Measurements from ENCODE around the gene CRB3. TPM values are rescaled to one million over a fixed set of nuclear protein-coding genes. Genes with fewer than 3 reads are reported as not detected.
A peak's percentile ranks its signal among the peaks of the same experiment; 100 is the strongest.

The CRB3 gene
- polyA plus RNA-seq, 2 of the 4 experiments (the other 2 are of a cell fraction): 1.9 to 5.7 TPM

DNA sequence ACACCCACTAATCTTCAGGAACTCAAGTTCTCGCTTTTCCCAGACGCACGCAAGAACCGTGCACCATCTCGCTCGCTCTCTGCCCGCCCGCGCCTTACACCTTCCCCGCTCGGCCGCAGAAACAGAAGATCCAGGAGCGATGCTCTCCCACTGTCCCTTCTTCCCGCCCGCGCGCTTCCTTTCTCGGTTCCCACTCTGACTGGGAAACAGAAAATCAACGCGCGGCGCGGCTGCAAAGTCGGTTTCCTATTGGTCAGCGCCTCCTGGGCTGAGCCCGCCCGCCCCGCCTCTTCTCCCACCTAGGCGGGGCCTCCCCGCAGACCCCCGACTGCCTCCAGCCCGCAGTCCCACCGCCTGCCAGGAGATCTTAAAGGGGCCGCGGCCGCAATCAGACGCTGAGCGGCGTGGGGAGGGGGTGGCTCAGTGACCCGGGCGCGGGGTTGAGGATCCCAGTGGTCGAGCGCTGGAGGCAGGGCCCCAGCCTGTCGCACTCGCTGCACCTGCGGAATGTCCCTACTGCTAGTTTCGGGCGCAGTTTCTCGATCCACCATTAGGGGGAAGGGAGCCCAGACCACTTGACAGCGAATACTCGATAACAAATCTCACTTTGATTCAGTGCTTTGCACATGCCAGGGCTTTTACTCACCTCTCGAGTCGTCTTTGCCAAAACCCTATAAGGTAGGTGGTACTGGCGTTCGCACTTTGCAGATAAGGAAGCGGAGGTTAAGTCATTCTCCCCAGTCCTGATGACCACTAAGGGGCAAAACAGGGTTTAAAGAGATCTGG lies 3.8 kb upstream of the CRB3 start (continued):
- TF ChIP-seq TFCP2L1 (CRISPR knock-in tag; IDR thresholded peaks at IDR 0.05) (no peak), GATA3 (IDR thresholded peaks at IDR 0.05; ENCODE audit: borderline replicate concordance) (no peak)
- TF ChIP-seq, protein P1, sequence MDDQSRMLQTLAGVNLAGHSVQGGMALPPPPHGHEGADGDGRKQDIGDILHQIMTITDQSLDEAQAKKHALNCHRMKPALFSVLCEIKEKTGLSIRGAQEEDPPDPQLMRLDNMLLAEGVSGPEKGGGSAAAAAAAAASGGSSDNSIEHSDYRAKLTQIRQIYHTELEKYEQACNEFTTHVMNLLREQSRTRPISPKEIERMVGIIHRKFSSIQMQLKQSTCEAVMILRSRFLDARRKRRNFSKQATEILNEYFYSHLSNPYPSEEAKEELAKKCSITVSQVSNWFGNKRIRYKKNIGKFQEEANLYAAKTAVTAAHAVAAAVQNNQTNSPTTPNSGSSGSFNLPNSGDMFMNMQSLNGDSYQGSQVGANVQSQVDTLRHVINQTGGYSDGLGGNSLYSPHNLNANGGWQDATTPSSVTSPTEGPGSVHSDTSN (IDR thresholded peaks at IDR 0.05): no peak

DNA sequence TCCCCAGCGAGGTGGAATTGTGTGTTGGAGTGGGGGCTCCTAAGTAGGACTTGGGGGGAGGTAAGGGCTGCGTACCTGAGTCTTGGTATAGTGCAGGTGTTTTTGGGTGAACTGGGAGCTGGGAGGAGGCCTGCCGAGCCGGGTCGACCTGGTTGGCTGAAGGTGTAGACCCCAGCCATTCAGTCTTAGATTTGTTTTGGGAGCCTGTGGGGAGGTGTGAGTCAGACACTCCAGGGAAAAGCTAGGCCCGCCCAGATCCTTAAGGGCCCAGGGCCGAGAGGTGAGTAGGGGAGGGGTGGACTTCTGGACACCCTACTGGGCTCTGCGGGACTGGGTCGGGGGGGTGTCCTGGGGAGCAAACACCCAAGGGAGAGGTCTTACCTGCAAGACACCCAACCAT lies 935 bp downstream of the CRB3 start:
- FAIRE-seq (no peak), ATAC-seq (no peak), DNase-seq (ENCODE audit: low read depth in 1 of 2, low spot score in 1 of 2) (no peak)
- Histone ChIP-seq H3K4me2 (peak overlapping the region; percentile 86), H3K4me1 (peaks cover 10% of the 10 kb centered on the region), H3K4me3 (peak overlapping the region; percentile 52), H3K9me3 (no peaks in the 10 kb centered on the region), H3K27ac (peak overlapping the region; percentile 73 to 82; a peak in 4 of 6 replicates)
- CTCF ChIA-PET: interaction anchor here (1.0 kb wide), 1 partner anchor 29 kb away, joined by 3 read pairs; no protein-coding TSS in a partner anchor
- POLR2A ChIA-PET: no interaction called here
- WGBS (ENCODE audit: missing lambda C conversion rate): 58% methylated on average over 8 of the region's 9 CpGs
- TF ChIP-seq ZSCAN20 (CRISPR knock-in tag; IDR thresholded peaks at IDR 0.05) (no peak), HOXA7 (CRISPR knock-in tag; IDR thresholded peaks at IDR 0.05) (no peak), RNF2 (IDR thresholded peaks at IDR 0.05; ENCODE audit: borderline replicate concordance, low read depth) (no peak), TP53 (CRISPR knock-in tag; IDR thresholded peaks at IDR 0.05) (no peak), HDAC2 (IDR thresholded peaks at IDR 0.05) (no peak), EHF (CRISPR knock-in tag; IDR thresholded peaks at IDR 0.05) (no peak), CBX8 (IDR thresholded peaks at IDR 0.05) (no peak), FOSB (CRISPR knock-in tag; IDR thresholded peaks at IDR 0.05) (no peak), CBX2 (IDR thresholded peaks at IDR 0.05; ENCODE audit: borderline replicate concordance, low read depth) (no peak), CEBPB (IDR thresholded peaks at IDR 0.05) (no peak), TFCP2L1 (CRISPR knock-in tag; IDR thresholded peaks at IDR 0.05) (no peak), HEYL (CRISPR knock-in tag; IDR thresholded peaks at IDR 0.05) (no peak)
- TF ChIP-seq, protein P2, sequence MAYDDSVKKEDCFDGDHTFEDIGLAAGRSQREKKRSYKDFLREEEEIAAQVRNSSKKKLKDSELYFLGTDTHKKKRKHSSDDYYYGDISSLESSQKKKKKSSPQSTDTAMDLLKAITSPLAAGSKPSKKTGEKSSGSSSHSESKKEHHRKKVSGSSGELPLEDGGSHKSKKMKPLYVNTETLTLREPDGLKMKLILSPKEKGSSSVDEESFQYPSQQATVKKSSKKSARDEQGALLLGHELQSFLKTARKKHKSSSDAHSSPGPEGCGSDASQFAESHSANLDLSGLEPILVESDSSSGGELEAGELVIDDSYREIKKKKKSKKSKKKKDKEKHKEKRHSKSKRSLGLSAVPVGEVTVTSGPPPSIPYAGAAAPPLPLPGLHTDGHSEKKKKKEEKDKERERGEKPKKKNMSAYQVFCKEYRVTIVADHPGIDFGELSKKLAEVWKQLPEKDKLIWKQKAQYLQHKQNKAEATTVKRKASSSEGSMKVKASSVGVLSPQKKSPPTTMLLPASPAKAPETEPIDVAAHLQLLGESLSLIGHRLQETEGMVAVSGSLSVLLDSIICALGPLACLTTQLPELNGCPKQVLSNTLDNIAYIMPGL (CRISPR knock-in tag; IDR thresholded peaks at IDR 0.05; ENCODE audit: borderline replicate concordance): no peak
- TF ChIP-seq, protein P3, sequence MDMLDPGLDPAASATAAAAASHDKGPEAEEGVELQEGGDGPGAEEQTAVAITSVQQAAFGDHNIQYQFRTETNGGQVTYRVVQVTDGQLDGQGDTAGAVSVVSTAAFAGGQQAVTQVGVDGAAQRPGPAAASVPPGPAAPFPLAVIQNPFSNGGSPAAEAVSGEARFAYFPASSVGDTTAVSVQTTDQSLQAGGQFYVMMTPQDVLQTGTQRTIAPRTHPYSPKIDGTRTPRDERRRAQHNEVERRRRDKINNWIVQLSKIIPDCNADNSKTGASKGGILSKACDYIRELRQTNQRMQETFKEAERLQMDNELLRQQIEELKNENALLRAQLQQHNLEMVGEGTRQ (IDR thresholded peaks at IDR 0.05): no peak

DNA sequence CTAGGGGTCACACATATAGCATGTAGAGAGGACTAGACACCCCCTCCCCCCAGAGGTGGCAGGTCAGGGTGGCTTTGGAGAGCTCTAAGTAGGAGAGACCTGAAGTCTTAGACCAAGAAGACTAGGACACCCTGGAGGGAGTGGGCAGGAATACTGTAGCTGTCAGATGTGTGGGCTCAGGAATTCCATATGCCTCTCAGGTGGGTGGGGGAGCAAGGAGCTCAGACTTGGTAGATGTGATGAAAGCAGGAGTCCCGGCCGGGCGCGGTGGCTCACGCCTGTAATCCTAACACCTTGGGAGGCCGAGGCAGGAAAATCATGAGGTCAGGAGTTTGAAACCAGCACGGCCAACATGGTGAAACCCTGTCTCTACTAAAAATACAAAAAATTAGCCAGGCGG lies 1.6 kb downstream of the CRB3 start:
- Histone ChIP-seq H3K27ac (no peak overlapping the region), H3K9me3 (no peaks in the 10 kb centered on the region), H3K4me3 (no peak overlapping the region), H3K4me2 (no peak overlapping the region), H3K4me1 (peaks cover 10% of the 10 kb centered on the region)
- ChIA-PET POLR2A (no interaction called here), CTCF (interaction anchor here (0.8 to 1.0 kb wide), 2 partner anchors 16 to 29 kb away, joined by 3 read pairs; partner anchors contain the start of gene DENND1C)
- 96% methylated on average over 8 of the region's 8 CpGs for WGBS (ENCODE audit: missing lambda C conversion rate)
- no peak for FAIRE-seq
- ATAC-seq: no peak
- DNase-seq (ENCODE audit: low read depth in 1 of 2, low spot score in 1 of 2): no peak
- TF ChIP-seq NFE2L2 (conservative IDR thresholded peaks at IDR 0.05; ENCODE audit: low read length): no peak
- TF ChIP-seq MAFK (IDR thresholded peaks at IDR 0.05; ENCODE audit: partially characterized antibody): no peak
- TF ChIP-seq, protein P4, sequence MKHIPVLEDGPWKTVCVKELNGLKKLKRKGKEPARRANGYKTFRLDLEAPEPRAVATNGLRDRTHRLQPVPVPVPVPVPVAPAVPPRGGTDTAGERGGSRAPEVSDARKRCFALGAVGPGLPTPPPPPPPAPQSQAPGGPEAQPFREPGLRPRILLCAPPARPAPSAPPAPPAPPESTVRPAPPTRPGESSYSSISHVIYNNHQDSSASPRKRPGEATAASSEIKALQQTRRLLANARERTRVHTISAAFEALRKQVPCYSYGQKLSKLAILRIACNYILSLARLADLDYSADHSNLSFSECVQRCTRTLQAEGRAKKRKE (CRISPR knock-in tag; IDR thresholded peaks at IDR 0.05; ENCODE audit: low read depth): no peak
- TF ChIP-seq, protein P5, sequence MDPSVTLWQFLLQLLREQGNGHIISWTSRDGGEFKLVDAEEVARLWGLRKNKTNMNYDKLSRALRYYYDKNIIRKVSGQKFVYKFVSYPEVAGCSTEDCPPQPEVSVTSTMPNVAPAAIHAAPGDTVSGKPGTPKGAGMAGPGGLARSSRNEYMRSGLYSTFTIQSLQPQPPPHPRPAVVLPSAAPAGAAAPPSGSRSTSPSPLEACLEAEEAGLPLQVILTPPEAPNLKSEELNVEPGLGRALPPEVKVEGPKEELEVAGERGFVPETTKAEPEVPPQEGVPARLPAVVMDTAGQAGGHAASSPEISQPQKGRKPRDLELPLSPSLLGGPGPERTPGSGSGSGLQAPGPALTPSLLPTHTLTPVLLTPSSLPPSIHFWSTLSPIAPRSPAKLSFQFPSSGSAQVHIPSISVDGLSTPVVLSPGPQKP (IDR thresholded peaks at IDR 0.05; ENCODE audit: low read depth, low read length): no peak
- no peak for TF ChIP-seq HOXB13 (CRISPR knock-in tag; IDR thresholded peaks at IDR 0.05; ENCODE audit: low read depth)
- TF ChIP-seq CBX8 (IDR thresholded peaks at IDR 0.05): no peak
- TF ChIP-seq, protein P6, sequence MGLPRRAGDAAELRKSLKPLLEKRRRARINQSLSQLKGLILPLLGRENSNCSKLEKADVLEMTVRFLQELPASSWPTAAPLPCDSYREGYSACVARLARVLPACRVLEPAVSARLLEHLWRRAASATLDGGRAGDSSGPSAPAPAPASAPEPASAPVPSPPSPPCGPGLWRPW (IDR thresholded peaks at IDR 0.05): no peak
- TF ChIP-seq CHD2 (IDR thresholded peaks at IDR 0.05; ENCODE audit: low read length, partially characterized antibody): no peak
- TF ChIP-seq EHF (CRISPR knock-in tag; IDR thresholded peaks at IDR 0.05): no peak
- TF ChIP-seq RARB (CRISPR knock-in tag; IDR thresholded peaks at IDR 0.05): no peak
- no peak for TF ChIP-seq POLR2AphosphoS2 (conservative IDR thresholded peaks at IDR 0.05; ENCODE audit: low read length)
- no peak for TF ChIP-seq MYC (IDR thresholded peaks at IDR 0.05; ENCODE audit: borderline replicate concordance, low read length)
- no peak for TF ChIP-seq RCOR1 (IDR thresholded peaks at IDR 0.05; ENCODE audit: low read depth, low read length)
- TF ChIP-seq FOXS1 (CRISPR knock-in tag; IDR thresholded peaks at IDR 0.05): no peak
- no peak for TF ChIP-seq RNF2 (IDR thresholded peaks at IDR 0.05; ENCODE audit: borderline replicate concordance, low read depth)
- TF ChIP-seq, protein P7, sequence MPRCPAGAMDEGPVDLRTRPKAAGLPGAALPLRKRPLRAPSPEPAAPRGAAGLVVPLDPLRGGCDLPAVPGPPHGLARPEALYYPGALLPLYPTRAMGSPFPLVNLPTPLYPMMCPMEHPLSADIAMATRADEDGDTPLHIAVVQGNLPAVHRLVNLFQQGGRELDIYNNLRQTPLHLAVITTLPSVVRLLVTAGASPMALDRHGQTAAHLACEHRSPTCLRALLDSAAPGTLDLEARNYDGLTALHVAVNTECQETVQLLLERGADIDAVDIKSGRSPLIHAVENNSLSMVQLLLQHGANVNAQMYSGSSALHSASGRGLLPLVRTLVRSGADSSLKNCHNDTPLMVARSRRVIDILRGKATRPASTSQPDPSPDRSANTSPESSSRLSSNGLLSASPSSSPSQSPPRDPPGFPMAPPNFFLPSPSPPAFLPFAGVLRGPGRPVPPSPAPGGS (IDR thresholded peaks at IDR 0.05): no peak

All from A549 (cell line).